Renal pelvis (tissue), 4 donors: ENCODE data around the gene RAB11B. TPM values are rescaled to one million over a fixed set of nuclear protein-coding genes. Genes with fewer than 3 reads are reported as not detected.
A peak's percentile ranks its signal among the peaks of the same experiment; 100 is the strongest.
"Not testable (repeated sequence)": the region's sequence is repeated elsewhere in the genome, so short reads cannot be mapped to it uniquely, and the experiment has no call there.

Experiments used
- DNase-seq: peaks from one replicate; pipeline ENCODE4 v3.0.0-alpha.2; 2013
- polyA plus RNA-seq, 3 donors: library from polyadenylated mRNA; unstranded; fragments of 120-200 nt; gene quantifications; one replicate each; pipeline ENCODE4 v1.2.1, GENCODE V29; 2013; ENCODE audit not compliant: insufficient read length in 3 of 3

The RAB11B gene
- polyA plus RNA-seq, 3 donors: 161 to 180 (median 175) TPM

- DNase-seq: no peak
These were observed 31.6 kb downstream of the RAB11B start for GRCh38 chr19:8421484-8422461.

GRCh38 chr19:8423817-8424223, 33.7 kb downstream of the RAB11B start:
- no peak for DNase-seq

- DNase-seq: not testable (repeated sequence)
These were observed 35.2 kb downstream of the RAB11B start for GRCh38 chr19:8425331-8425730.

- DNase-seq: no peak
These were observed 36.1 kb downstream of the RAB11B start for GRCh38 chr19:8426283-8426682.

- no peak for DNase-seq
These were observed 38.9 kb downstream of the RAB11B start for GRCh38 chr19:8429044-8429443.

- no peak for DNase-seq
These were observed 39.7 kb downstream of the RAB11B start for GRCh38 chr19:8429826-8430225.

- DNase-seq: no peak
These were observed 40.5 kb downstream of the RAB11B start for GRCh38 chr19:8430650-8431049.

- no peak for DNase-seq
These were observed 48.1 kb downstream of the RAB11B start for GRCh38 chr19:8438236-8438635.

GRCh38 chr19:8441725-8442544, 51.8 kb downstream of the RAB11B start:
- no peak for DNase-seq

GRCh38 chr19:8444140-8444676, 54.0 kb downstream of the RAB11B start:
- not testable (repeated sequence) for DNase-seq

GRCh38 chr19:8444677-8445487, 54.7 kb downstream of the RAB11B start, which contains the start of gene HNRNPM:
Gene HNRNPM, plus strand, starts transcription at chr19:8444975. Its CDS starts 24 bp downstream, at chr19:8444999.
- DNase-seq: peak; percentile 97

GRCh38 chr19:8445488-8446001, 55.4 kb downstream of the RAB11B start:
- no peak for DNase-seq

- DNase-seq: no peak
These were observed 56.0 kb downstream of the RAB11B start for GRCh38 chr19:8446061-8446709.

GRCh38 chr19:8449830-8450229, 59.7 kb downstream of the RAB11B start:
- no peak for DNase-seq

GRCh38 chr19:8451377-8451776, 61.2 kb downstream of the RAB11B start:
- no peak for DNase-seq

- DNase-seq: no peak
These were observed 61.7 kb downstream of the RAB11B start for GRCh38 chr19:8451885-8452284.

- no peak for DNase-seq
These were observed 62.4 kb downstream of the RAB11B start for GRCh38 chr19:8452446-8453123.

- no peak for DNase-seq
These were observed 63.5 kb downstream of the RAB11B start for GRCh38 chr19:8453616-8454015.
